NT2/D1 (cell line): Measurements from ENCODE around the gene GFOD2.

Experiments used
- DNase-seq: peaks from one replicate; pipeline ENCODE4 v3.0.0-alpha.2; 2011; ENCODE audit warnings: low read depth, low spot score
- H3K27me3 ChIP-seq: 2 replicates; pipeline ENCODE4 v1.6.0; 2011; ENCODE audit warnings: mild to moderate bottlenecking; ENCODE audit not compliant: insufficient read length, insufficient read depth
- H3K36me3 ChIP-seq: 2 replicates; pipeline ENCODE4 v1.6.1; 2011; ENCODE audit warnings: mild to moderate bottlenecking, low read length, mixed read lengths; ENCODE audit not compliant: insufficient read depth, insufficient read length
- H3K4me1 ChIP-seq: 2 replicates; pipeline ENCODE4 v1.5.1; 2011; ENCODE audit not compliant: insufficient read depth, insufficient read length
- H3K4me3 ChIP-seq: 2 replicates; pipeline ENCODE4 v1.5.1; 2011; ENCODE audit warnings: low read depth; ENCODE audit not compliant: insufficient read length
- H3K9ac ChIP-seq: 2 replicates; pipeline ENCODE4 v1.6.0; 2011; ENCODE audit warnings: low read depth; ENCODE audit not compliant: insufficient read length
- H3K9me3 ChIP-seq: 2 replicates; pipeline ENCODE4 v1.5.1; 2011; ENCODE audit warnings: mild to moderate bottlenecking, low read length; ENCODE audit not compliant: insufficient read depth
- SUZ12 ChIP-seq: IDR thresholded peaks from 2 replicates; pipeline ENCODE4 v1.6.1; 2011; ENCODE audit not compliant: insufficient read length, insufficient read depth; ENCODE audit errors: extremely low read depth
- YY1 ChIP-seq: IDR thresholded peaks from 2 replicates; pipeline ENCODE4 v1.6.1; 2011; ENCODE audit not compliant: insufficient read length, insufficient read depth
- ZNF274 ChIP-seq: IDR thresholded peaks from 2 replicates; pipeline ENCODE4 v1.6.1; 2011; ENCODE audit warnings: mild to moderate bottlenecking, low read depth, low read length

GFOD2 gene

DNA sequence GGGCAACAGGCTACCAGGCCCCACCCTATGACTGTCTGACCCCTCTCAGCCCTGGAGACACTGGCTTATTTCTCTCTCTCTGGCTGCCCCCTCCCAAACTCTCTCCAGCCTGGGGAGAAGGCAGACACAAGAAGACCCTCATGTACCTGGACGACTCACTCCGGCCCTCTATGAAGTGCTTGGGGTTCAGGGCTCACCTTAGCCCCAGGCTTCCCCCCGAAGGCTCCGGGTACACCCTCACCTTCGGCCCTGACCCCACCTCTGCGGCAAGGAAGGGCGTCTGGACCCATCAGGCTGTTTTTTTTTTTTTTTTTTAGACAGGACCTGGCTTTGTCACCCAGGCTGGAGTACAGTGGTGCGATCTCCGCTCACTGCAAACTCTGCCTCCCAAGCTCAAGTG lies 75.1 kb downstream of the GFOD2 start:
- Histone ChIP-seq H3K9me3 (no peaks in the 10 kb centered on the region), H3K9ac (no peak overlapping the region), H3K4me3 (no peak overlapping the region), H3K4me1 (peaks cover 8% of the 10 kb centered on the region), H3K36me3 (peaks cover 9% of the 10 kb centered on the region), H3K27me3 (peaks cover 28% of the 10 kb centered on the region)
- TF ChIP-seq ZNF274 (no peak), SUZ12 (no peak), YY1 (no peak)
- no peak for DNase-seq

DNA sequence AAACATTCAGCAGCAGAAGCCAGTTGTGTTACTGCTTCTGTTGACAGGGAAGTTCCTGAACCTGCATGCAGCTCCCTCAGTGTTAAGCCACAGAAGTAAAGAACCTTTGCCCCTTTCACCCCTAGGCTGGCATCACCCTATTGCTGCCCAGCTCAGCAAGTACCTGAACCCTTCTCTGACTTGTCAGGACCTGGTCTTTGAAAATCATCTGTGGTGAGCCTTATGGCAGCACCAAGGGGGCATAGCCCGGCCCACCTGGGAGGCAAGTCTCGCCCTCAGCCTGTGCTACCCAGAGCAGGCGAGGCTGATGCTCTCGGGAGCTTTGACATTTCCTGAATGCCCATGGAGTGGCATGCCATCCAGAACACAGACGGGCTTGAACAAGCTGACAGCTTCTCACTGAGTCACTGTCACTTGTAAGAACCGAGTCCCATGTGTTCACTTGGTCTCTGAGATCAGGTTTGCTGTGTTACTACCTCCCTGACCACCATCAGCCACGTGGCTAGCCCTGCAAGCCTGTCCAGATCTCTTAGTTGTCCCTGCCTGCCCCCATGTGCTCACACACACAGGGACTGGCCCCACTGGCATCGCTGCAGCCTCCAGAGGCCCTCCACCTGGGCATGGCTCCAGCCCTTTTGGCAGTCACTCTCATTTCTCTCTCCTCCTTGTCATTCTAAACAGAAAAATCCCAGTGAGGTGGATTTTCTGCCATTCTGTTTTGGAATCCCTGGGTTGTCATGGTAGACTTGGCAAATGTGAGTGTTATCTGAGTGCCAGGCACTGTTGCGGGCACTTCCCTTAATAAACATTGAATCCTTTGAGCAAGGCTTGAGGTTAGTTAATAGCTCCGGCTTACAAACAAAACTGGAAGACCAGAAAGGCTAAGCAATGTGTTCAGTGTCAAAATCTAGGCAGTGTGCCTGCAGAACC lies 77.1 kb downstream of the GFOD2 start:
- H3K27me3 ChIP-seq = peaks cover 28% of the 10 kb centered on the region
- H3K9me3 ChIP-seq = no peaks in the 10 kb centered on the region
- H3K4me3 ChIP-seq = no peak overlapping the region
- peaks cover 8% of the 10 kb centered on the region for H3K4me1 ChIP-seq
- TF ChIP-seq YY1 (no peak), ZNF274 (no peak), SUZ12 (no peak)
- peaks cover 26% of the 10 kb centered on the region for H3K36me3 ChIP-seq
- H3K9ac ChIP-seq = peak overlapping the region; percentile 8
- no peak for DNase-seq

DNA sequence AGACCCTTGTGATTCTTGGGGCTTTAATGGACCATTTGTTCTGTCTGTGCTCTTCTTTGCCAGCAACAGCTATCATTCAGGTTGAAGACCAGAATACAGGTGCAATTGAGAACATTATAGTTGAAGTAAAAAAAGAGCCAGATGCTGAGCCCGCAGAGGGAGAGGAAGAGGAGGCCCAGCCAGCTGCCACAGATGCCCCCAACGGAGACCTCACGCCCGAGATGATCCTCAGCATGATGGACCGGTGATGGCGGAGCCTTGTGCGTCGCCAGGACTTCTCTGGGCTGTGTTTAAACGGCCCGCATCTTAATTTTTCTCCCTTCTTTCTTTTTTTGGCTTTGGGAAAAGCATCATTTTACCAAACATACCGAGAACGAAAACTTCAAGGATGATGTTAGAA lies 81.5 kb downstream of the GFOD2 start:
- Histone ChIP-seq H3K36me3 (peaks cover 55% of the 10 kb centered on the region), H3K4me3 (no peak overlapping the region)

DNA sequence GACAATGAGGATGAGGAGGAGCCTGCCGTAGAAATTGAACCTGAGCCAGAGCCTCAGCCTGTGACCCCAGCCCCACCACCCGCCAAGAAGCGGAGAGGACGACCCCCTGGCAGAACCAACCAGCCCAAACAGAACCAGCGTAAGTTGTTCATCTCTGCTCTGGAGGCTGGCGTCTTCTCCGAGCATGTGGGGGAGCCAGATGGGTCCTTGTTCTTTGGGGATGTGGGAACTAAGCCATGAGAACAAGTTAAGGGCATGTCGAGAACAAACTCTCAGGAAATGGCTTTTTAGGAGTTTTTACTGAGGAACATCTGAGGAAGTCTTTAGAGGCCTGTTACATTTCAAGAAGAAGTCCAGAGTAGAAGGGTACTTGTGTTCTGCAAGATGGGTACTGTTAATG lies 82.4 kb downstream of the GFOD2 start:
- Histone ChIP-seq H3K27me3 (no peaks in the 10 kb centered on the region), H3K9ac (no peak overlapping the region), H3K9me3 (no peaks in the 10 kb centered on the region), H3K36me3 (peaks cover 65% of the 10 kb centered on the region), H3K4me1 (no peaks in the 10 kb centered on the region), H3K4me3 (no peak overlapping the region)
- no peak for DNase-seq
- no peak for TF ChIP-seq SUZ12
- TF ChIP-seq YY1 = no peak
- no peak for TF ChIP-seq ZNF274

More for the DNA sequence above, 81.5 kb downstream of the GFOD2 start:
- no peaks in the 10 kb centered on the region for H3K4me1 ChIP-seq
- H3K9me3 ChIP-seq = no peaks in the 10 kb centered on the region
- TF ChIP-seq ZNF274 (no peak), SUZ12 (no peak), YY1 (no peak)
- no peak for DNase-seq
- H3K27me3 ChIP-seq = no peaks in the 10 kb centered on the region
- no peak overlapping the region for H3K9ac ChIP-seq

DNA sequence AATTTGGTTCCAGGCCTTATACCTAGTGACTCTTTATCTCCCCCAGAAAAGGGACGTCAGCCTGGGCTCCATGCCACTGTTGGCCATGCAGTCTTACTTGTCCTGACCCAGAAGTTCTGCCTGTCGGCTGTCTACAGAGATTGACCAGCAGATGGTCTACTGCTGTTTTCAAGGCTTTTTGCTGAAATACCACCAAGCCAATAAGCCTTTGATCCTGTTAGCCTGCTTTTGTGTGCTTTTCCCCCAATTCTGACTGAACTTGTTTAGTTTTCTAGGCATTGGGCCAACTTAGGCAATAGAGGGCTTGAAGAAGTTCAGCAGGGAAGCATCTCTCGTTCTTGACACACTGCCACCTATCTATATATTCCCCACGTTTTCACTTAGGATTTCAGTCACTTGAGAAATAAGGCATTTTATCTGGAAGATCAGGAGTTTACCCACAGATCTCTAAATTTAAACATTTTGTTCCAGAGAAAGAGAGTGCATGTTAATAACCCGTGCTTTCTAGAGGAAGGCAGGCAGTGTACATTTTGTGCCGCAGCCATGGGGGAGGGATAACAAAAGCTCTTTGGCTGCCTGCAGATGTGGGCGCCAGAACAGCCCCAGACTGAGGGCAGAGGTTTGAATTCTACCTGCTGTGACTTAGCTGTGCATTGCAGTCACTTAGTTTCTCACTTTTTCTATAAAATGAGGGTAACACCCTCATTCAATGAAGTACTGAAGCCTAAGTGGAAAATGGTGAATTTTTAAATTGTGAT lies 86.5 kb downstream of the GFOD2 start:
- Histone ChIP-seq H3K9me3 (no peaks in the 10 kb centered on the region), H3K27me3 (no peaks in the 10 kb centered on the region), H3K36me3 (peaks cover 69% of the 10 kb centered on the region), H3K9ac (no peak overlapping the region), H3K4me1 (no peaks in the 10 kb centered on the region), H3K4me3 (no peak overlapping the region)
- no peak for DNase-seq
- TF ChIP-seq YY1 = no peak
- TF ChIP-seq SUZ12 = no peak
- TF ChIP-seq ZNF274 = no peak

DNA sequence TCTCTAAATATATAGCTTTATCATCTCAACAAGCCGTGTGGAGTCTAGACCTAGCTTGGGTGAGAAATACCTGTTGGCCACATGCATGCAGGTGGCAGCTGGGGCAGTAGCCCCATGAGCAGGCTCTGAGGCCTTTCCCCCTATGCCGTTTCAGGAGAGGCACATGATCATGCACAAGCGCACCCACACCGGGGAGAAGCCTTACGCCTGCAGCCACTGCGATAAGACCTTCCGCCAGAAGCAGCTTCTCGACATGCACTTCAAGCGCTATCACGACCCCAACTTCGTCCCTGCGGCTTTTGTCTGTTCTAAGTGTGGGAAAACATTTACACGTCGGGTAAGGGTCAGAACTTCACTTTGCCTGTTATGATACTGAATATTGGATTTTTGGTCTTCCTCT lies 90.9 kb downstream of the GFOD2 start:
- TF ChIP-seq SUZ12 (no peak), YY1 (no peak), ZNF274 (no peak)
- no peak for DNase-seq
- H3K27me3 ChIP-seq = no peaks in the 10 kb centered on the region
- H3K9me3 ChIP-seq = no peaks in the 10 kb centered on the region
- peaks cover 71% of the 10 kb centered on the region for H3K36me3 ChIP-seq
- H3K4me3 ChIP-seq = no peak overlapping the region
- no peaks in the 10 kb centered on the region for H3K4me1 ChIP-seq
- no peak overlapping the region for H3K9ac ChIP-seq
